Body of pancreas (tissue), 4 donors: ENCODE results near the gene C4orf46. TPM values are rescaled to one million over a fixed set of nuclear protein-coding genes. Genes with fewer than 3 reads are reported as not detected.

ENCODE experiments used
- ATAC-seq: fragments of 150-250 bp; one replicate; pipeline ENCODE4 v1.9.1; 2016
- DNase-seq, 4 donors: peaks; one replicate each; pipeline ENCODE4 v3.0.0-alpha.2; 2019
- H3K27ac ChIP-seq, 4 donors: fragments of 200-600 bp; sonication (generic); 1 replicate in 3 of 4; 2 replicates in 1 of 4; pipeline versions ENCODE4 v1.5.1 to v1.6.1; 2016 to 2019; ENCODE audit warnings: mild to moderate bottlenecking in 1 of 4, mixed read lengths in 1 of 4, moderate library complexity in 1 of 4
- H3K27me3 ChIP-seq, 2 donors: fragments of 200-600 bp; sonication (generic); one replicate each; pipeline ENCODE4 v1.6.0; 2016; ENCODE audit warnings: mild to moderate bottlenecking in 1 of 2
- H3K36me3 ChIP-seq, 2 donors: fragments of 200-600 bp; sonication (generic); replicated peaks in 1 of 2; 2 replicates each; pipeline ENCODE4 v1.5.1; 2016; ENCODE audit warnings: low read depth in 2 of 2; ENCODE audit not compliant: insufficient read depth in 1 of 2
- H3K4me1 ChIP-seq: fragments of 200-600 bp; sonication (generic); one replicate; pipeline ENCODE4 v1.6.0; 2016
- H3K4me3 ChIP-seq, 2 donors: fragments of 200-600 bp; sonication (generic); 1 replicate in 1 of 2; 2 replicates in 1 of 2; pipeline ENCODE4 v1.5.1; 2016 to 2019
- H3K9me3 ChIP-seq, 3 donors: fragments of 200-600 bp; sonication (generic); 1 replicate in 2 of 3; 2 replicates in 1 of 3; pipeline ENCODE4 v1.5.1; 2016
- POLR2A ChIP-seq, 3 donors: fragments of 450-650 bp; IDR thresholded peaks; one replicate each; pipeline ENCODE4 v1.6.1; 2016; ENCODE audit warnings: antibody characterized with exemption in 3 of 3, mild to moderate bottlenecking in 2 of 3
- WGBS, 2 donors: methylation state at CpG; one replicate each; pipeline ENCODE4 v1.1.5; 2017; 5-methylcytosine and 5-hydroxymethylcytosine counted together
- intact Hi-C: fragments of 100-400 bp; cut with DNase I; formaldehyde crosslinking; loops from one replicate; pipeline ENCODE4 v1.15.1; 2023
- total RNA-seq, 2 donors: library from RNA; depleted of rRNA; stranded (reverse); fragments of >200 nt; gene quantifications; one replicate each; pipeline ENCODE4 v1.1.0, GENCODE V29; 2016
- TF ChIP-seq, protein P1 (sequence below), 7 experiments: fragments of 450-650 bp in 4 of 7; fragments of 200-600 bp in 3 of 7; sonication (generic) in 3 of 7; IDR thresholded peaks; one replicate each; pipeline ENCODE4 v1.5.1; 2016 to 2019; ENCODE audit warnings: antibody characterized with exemption in 7 of 7

Gene C4orf46
- total RNA-seq, 2 donors from 2014 or later: 2.3 to 3.4 TPM

GRCh38 chr4:158644356-158644755 lies 27.3 kb downstream of the C4orf46 start:
- DNase-seq (no peak), ATAC-seq (no peak)
- Histone ChIP-seq H3K4me1 (no peaks in the 10 kb centered on the region), H3K4me3 (no peak overlapping the region), H3K36me3 (no peaks in the 10 kb centered on the region), H3K27me3 (no peaks in the 10 kb centered on the region), H3K9me3 (no peaks in the 10 kb centered on the region), H3K27ac (no peak overlapping the region)
- TF ChIP-seq POLR2A (IDR thresholded peaks at IDR 0.05): no peak
- TF ChIP-seq, protein P1, sequence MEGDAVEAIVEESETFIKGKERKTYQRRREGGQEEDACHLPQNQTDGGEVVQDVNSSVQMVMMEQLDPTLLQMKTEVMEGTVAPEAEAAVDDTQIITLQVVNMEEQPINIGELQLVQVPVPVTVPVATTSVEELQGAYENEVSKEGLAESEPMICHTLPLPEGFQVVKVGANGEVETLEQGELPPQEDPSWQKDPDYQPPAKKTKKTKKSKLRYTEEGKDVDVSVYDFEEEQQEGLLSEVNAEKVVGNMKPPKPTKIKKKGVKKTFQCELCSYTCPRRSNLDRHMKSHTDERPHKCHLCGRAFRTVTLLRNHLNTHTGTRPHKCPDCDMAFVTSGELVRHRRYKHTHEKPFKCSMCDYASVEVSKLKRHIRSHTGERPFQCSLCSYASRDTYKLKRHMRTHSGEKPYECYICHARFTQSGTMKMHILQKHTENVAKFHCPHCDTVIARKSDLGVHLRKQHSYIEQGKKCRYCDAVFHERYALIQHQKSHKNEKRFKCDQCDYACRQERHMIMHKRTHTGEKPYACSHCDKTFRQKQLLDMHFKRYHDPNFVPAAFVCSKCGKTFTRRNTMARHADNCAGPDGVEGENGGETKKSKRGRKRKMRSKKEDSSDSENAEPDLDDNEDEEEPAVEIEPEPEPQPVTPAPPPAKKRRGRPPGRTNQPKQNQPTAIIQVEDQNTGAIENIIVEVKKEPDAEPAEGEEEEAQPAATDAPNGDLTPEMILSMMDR (IDR thresholded peaks at IDR 0.05): no peak
- intact Hi-C loops: no loop called here
- WGBS, 2 donors: 85 to 86% methylated on average over 5 of the region's 5 CpGs

DNA sequence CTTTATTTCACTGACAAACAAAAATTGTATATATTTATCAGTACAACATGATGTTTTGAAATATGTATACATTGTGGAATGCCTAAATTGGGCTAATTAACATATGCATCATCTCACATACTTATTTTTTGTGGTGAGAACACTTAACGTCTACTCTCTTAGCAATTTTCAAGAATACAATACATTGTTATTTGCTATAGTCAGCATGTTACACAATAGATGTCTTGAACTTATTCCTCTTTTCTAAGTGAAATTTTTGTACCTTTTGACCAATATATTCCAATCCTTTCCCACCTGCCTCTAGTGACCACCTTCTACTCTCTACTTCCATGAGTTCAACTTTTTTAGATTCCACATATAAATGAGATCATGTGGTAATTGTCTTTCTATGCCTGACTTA lies 35.1 kb downstream of the C4orf46 start:
- no peaks in the 10 kb centered on the region for H3K4me1 ChIP-seq
- H3K27ac ChIP-seq: no peak overlapping the region
- no peaks in the 10 kb centered on the region for H3K36me3 ChIP-seq
- DNase-seq (no peak), ATAC-seq (no peak)
- intact Hi-C loops: no loop called here
- no peak overlapping the region for H3K4me3 ChIP-seq
- 76 to 86% methylated on average over 1 of the region's 1 CpG for WGBS, 2 donors
- H3K9me3 ChIP-seq: no peaks in the 10 kb centered on the region
- no peaks in the 10 kb centered on the region for H3K27me3 ChIP-seq
- no peak for TF ChIP-seq POLR2A (IDR thresholded peaks at IDR 0.05)
- TF ChIP-seq, protein P1 (IDR thresholded peaks at IDR 0.05): no peak

DNA sequence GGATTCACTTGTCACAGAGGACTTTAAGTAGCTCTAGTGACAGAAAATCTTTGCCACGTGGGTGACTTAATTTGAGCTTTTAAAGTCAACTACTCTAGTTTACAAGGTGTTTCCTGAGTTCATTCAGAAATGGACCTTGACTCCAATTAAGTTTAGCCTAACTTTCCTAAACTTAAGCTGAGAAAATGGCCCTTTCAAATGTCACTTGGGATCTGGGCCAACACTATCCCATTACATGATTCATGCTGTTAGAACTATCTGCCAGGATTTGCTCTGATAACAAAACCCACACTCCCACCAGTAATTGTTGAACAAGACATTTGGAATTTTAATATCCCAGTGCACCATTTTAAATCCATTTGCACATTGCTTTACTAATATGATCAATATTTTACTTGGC lies 40.8 kb downstream of the C4orf46 start:
- Histone ChIP-seq H3K9me3 (no peaks in the 10 kb centered on the region), H3K4me3 (no peak overlapping the region), H3K4me1 (no peaks in the 10 kb centered on the region), H3K36me3 (no peaks in the 10 kb centered on the region), H3K27me3 (no peaks in the 10 kb centered on the region), H3K27ac (no peak overlapping the region)
- TF ChIP-seq, protein P1 (IDR thresholded peaks at IDR 0.05): no peak
- no peak for TF ChIP-seq POLR2A (IDR thresholded peaks at IDR 0.05)
- ATAC-seq: no peak
- intact Hi-C loops: no loop called here
- no peak for DNase-seq
- 36 to 47% methylated on average over 1 of the region's 1 CpG for WGBS, 2 donors

GRCh38 chr4:158625544-158625943 lies 46.1 kb downstream of the C4orf46 start:
- ATAC-seq (no peak), DNase-seq (no peak)
- Histone ChIP-seq H3K4me1 (no peaks in the 10 kb centered on the region), H3K27me3 (no peaks in the 10 kb centered on the region), H3K4me3 (no peak overlapping the region), H3K27ac (no peak overlapping the region), H3K9me3 (no peaks in the 10 kb centered on the region), H3K36me3 (no peaks in the 10 kb centered on the region)
- WGBS, 2 donors: 70 to 74% methylated on average over 2 of the region's 2 CpGs
- intact Hi-C loops: loop anchor here (10.0 kb wide), 1 partner anchor 371 kb away; no protein-coding TSS in a partner anchor
- TF ChIP-seq POLR2A (IDR thresholded peaks at IDR 0.05): no peak
- TF ChIP-seq, protein P1 (IDR thresholded peaks at IDR 0.05): no peak

DNA sequence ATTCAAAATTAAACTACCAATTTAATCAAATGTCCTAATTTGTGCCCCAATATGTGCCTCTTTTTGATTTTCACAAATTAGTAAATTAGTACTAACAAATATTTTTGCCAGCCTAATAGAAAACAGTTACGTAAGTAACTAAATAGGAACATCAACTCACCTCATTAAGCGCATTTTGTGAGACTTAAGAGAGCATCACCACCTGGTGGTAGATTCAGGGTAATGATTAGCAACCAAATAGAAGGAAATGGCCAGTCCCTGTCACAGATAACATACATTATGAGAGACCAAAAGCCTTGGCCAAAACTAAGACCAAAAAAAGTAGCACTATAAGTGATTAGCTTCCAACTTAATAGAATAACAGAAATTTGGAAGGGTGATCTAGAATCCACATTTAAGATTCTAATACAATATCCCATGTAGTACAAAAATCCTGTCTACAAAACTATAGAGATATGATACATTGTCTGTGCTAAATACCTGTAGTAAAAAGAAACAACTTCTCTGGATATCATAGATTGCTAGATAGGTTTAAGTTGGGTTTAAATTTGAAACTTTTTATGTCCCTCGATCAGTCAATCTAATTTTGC lies 46.7 kb downstream of the C4orf46 start:
- H3K9me3 ChIP-seq: no peaks in the 10 kb centered on the region
- TF ChIP-seq, protein P1 (IDR thresholded peaks at IDR 0.05): peak in 6 of 7 experiments; percentile 52 to 78 (median 74)
- TF ChIP-seq POLR2A (IDR thresholded peaks at IDR 0.05): no peak
- no peak overlapping the region for H3K27ac ChIP-seq
- 26 to 38% methylated on average over 3 of the region's 3 CpGs for WGBS, 2 donors
- H3K4me1 ChIP-seq: no peaks in the 10 kb centered on the region
- no peaks in the 10 kb centered on the region for H3K36me3 ChIP-seq
- intact Hi-C loops: loop anchor here (10.0 kb wide), 1 partner anchor 370 kb away; no protein-coding TSS in a partner anchor
- H3K27me3 ChIP-seq: no peaks in the 10 kb centered on the region
- no peak overlapping the region for H3K4me3 ChIP-seq
- peak in 3 of 4 donors; percentile 7 to 42 (median 15) for DNase-seq
- peak; percentile 64 for ATAC-seq
